Adrenal gland (tissue), 5 donors: Measurements from ENCODE around the gene PTTG1IP.

ENCODE experiments used
- CTCF ChIP-seq, 6 experiments: fragments of 450-650 bp in 4 of 6; fragments of 200-600 bp in 2 of 6; sonication (generic) in 1 of 6; IDR thresholded peaks; 1 replicate in 5 of 6; 2 replicates in 1 of 6; pipeline versions ENCODE4 v1.5.1 to v1.8.0; 2016 to 2021; ENCODE audit warnings: antibody characterized with exemption in 6 of 6, mild to moderate bottlenecking in 2 of 6, moderate library complexity in 1 of 6
- POLR2A ChIP-seq, 2 donors: fragments of 450-650 bp; IDR thresholded peaks; one replicate each; pipeline ENCODE4 v1.6.1; 2017; ENCODE audit warnings: antibody characterized with exemption in 2 of 2, mild to moderate bottlenecking in 2 of 2, moderate library complexity in 1 of 2
- donor health status: DM: no; HTN: no; CAD: no.

- TF ChIP-seq POLR2A (IDR thresholded peaks at IDR 0.05) (no peak), CTCF (IDR thresholded peaks at IDR 0.05) (no peak)
These were observed 9.8 kb upstream of the PTTG1IP start for GRCh38 chr21:44883250-44883649.
